ENCODE results near the gene ZNF705A. TPM values are rescaled to one million over a fixed set of nuclear protein-coding genes. Genes with fewer than 3 reads are reported as not detected.
"Not testable (repeated sequence)": the region's sequence is repeated elsewhere in the genome, so short reads cannot be mapped to it uniquely, and the experiment has no call there.

The ZNF705A gene
- polyA plus RNA-seq (ENCODE audit: insufficient read length in 12 of 12), result under 1 TPM in 2 of 12 donors, not detected in 10; 0.15 to 0.23 TPM
- long read RNA-seq, donor 1, result 0 reads
- long read RNA-seq, donor 2, result 0 reads
- long read RNA-seq, donor 3, result 0 reads
- long read RNA-seq, donor 4, result 0 reads
- long read RNA-seq, donor 5, result 0 reads
- long read RNA-seq, donor 6, result 0 reads
- long read RNA-seq, donor 7, result 0 reads
- long read RNA-seq, donor 8, result 0 reads
- long read RNA-seq, donor 9, result 0 reads
- long read RNA-seq, donor 10, result 0 reads
- long read RNA-seq, donor 11, result 0 reads

GRCh38 chr12:8156845-8157244, at the start of gene ZNF705A:
Gene ZNF705A, plus strand, starts transcription at chr12:8157015. Its CDS starts 15,611 bp downstream, at chr12:8172626.
- peak; percentile 4 for DNase-seq

GRCh38 chr12:8108808-8109398, 47.9 kb upstream of the ZNF705A start:
- DNase-seq, result peak; percentile 81

- DNase-seq, result not testable (repeated sequence)
Observed at GRCh38 chr12:8113117-8113516, 43.7 kb upstream of the ZNF705A start.

GRCh38 chr12:8120072-8120713, 36.6 kb upstream of the ZNF705A start:
- no peak for DNase-seq

- no peak for DNase-seq
Observed at GRCh38 chr12:8123124-8123912, 33.5 kb upstream of the ZNF705A start, which contains the start of gene CLEC4A. Gene CLEC4A, plus strand, starts transcription at chr12:8123617. Its CDS starts 262 bp downstream, at chr12:8123879.

- no peak for DNase-seq
Observed at GRCh38 chr12:8127138-8127537, 29.7 kb upstream of the ZNF705A start.

GRCh38 chr12:8133636-8134397, 23.0 kb upstream of the ZNF705A start:
- not testable (repeated sequence) for DNase-seq

GRCh38 chr12:8134398-8134930, 22.4 kb upstream of the ZNF705A start:
- DNase-seq, result not testable (repeated sequence)

GRCh38 chr12:8141647-8142046, 15.2 kb upstream of the ZNF705A start:
- not testable (repeated sequence) for DNase-seq

GRCh38 chr12:8143261-8143660, 13.6 kb upstream of the ZNF705A start:
- no peak for DNase-seq

GRCh38 chr12:8145754-8146441, 10.9 kb upstream of the ZNF705A start:
- peak; percentile 25 for DNase-seq

- DNase-seq, result no peak
Observed at GRCh38 chr12:8146442-8146771, 10.4 kb upstream of the ZNF705A start.

GRCh38 chr12:8154526-8154925, 2.3 kb upstream of the ZNF705A start:
- DNase-seq, result no peak

GRCh38 chr12:8156416-8156815, 399 bp upstream of the ZNF705A start:
- DNase-seq, result no peak

- DNase-seq, result no peak
Observed at GRCh38 chr12:8157484-8158198, 826 bp downstream of the ZNF705A start.

GRCh38 chr12:8172911-8173310, 16.1 kb downstream of the ZNF705A start:
- DNase-seq, result not testable (repeated sequence)

GRCh38 chr12:8179989-8180585, 23.3 kb downstream of the ZNF705A start:
- DNase-seq, result peak; percentile 57

GRCh38 chr12:8181271-8181670, 24.5 kb downstream of the ZNF705A start:
- DNase-seq, result not testable (repeated sequence)

- DNase-seq, result not testable (repeated sequence)
Observed at GRCh38 chr12:8182923-8183322, 26.1 kb downstream of the ZNF705A start.
